ENCODE data around the gene PAMR1. TPM values are rescaled to one million over a fixed set of nuclear protein-coding genes. Genes with fewer than 3 reads are reported as not detected.
A peak's percentile ranks its signal among the peaks of the same experiment; 100 is the strongest.

Gene PAMR1
- polyA plus RNA-seq, 2 of the 4 experiments (the other 2 are of a cell fraction) = not detected

DNA sequence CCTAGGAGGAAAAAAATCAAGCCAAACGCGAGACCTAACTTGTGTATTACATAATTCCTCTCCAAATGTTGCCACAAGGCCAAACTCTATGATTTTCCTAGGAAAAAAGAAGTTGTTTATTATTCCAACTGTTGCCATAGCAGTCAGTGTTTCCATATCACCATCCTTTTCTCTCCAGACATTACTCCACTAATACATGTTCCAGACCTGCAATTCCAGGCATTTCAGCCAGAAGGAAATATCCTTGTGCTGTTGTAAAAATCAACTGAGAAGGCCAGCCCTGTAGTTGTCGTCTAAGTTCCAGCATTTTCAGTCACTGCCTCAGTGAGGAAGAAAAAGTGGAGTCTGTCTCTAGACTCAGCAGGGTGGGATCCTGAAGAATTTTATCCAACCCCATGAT, 33.1 kb upstream of the PAMR1 start:
- ChIA-PET CTCF (interaction anchor here (0.7 kb wide), 1 partner anchor 28 kb away, joined by 3 read pairs; no protein-coding TSS in a partner anchor), POLR2A (no interaction called here)
- Histone ChIP-seq H3K27ac (no peak overlapping the region), H3K4me2 (no peak overlapping the region), H3K4me1 (no peaks in the 10 kb centered on the region), H3K9me3 (no peaks in the 10 kb centered on the region), H3K4me3 (no peak overlapping the region)
- FAIRE-seq (no peak), DNase-seq (ENCODE audit: low read depth in 1 of 2, low spot score in 1 of 2) (no peak), ATAC-seq (no peak)
- 70% methylated on average over 3 of the region's 3 CpGs for WGBS (ENCODE audit: missing lambda C conversion rate)
- TF ChIP-seq JUN (IDR thresholded peaks at IDR 0.05) (no peak), HOXB13 (CRISPR knock-in tag; IDR thresholded peaks at IDR 0.05; ENCODE audit: low read depth) (no peak), JUNB (IDR thresholded peaks at IDR 0.05) (no peak), HOXB5 (CRISPR knock-in tag; IDR thresholded peaks at IDR 0.05) (no peak), BHLHE40 (IDR thresholded peaks at IDR 0.05; ENCODE audit: low read depth, low read length) (no peak), NFE2L2 (conservative IDR thresholded peaks at IDR 0.05; ENCODE audit: low read length) (no peak), CBX8 (IDR thresholded peaks at IDR 0.05) (no peak)
- TF ChIP-seq, protein P1, sequence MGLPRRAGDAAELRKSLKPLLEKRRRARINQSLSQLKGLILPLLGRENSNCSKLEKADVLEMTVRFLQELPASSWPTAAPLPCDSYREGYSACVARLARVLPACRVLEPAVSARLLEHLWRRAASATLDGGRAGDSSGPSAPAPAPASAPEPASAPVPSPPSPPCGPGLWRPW (IDR thresholded peaks at IDR 0.05) = no peak
- TF ChIP-seq, protein P2, sequence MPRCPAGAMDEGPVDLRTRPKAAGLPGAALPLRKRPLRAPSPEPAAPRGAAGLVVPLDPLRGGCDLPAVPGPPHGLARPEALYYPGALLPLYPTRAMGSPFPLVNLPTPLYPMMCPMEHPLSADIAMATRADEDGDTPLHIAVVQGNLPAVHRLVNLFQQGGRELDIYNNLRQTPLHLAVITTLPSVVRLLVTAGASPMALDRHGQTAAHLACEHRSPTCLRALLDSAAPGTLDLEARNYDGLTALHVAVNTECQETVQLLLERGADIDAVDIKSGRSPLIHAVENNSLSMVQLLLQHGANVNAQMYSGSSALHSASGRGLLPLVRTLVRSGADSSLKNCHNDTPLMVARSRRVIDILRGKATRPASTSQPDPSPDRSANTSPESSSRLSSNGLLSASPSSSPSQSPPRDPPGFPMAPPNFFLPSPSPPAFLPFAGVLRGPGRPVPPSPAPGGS (IDR thresholded peaks at IDR 0.05) = no peak
- TF ChIP-seq, protein P3, sequence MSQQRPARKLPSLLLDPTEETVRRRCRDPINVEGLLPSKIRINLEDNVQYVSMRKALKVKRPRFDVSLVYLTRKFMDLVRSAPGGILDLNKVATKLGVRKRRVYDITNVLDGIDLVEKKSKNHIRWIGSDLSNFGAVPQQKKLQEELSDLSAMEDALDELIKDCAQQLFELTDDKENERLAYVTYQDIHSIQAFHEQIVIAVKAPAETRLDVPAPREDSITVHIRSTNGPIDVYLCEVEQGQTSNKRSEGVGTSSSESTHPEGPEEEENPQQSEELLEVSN (IDR thresholded peaks at IDR 0.05; ENCODE audit: borderline replicate concordance, low read depth) = no peak

DNA sequence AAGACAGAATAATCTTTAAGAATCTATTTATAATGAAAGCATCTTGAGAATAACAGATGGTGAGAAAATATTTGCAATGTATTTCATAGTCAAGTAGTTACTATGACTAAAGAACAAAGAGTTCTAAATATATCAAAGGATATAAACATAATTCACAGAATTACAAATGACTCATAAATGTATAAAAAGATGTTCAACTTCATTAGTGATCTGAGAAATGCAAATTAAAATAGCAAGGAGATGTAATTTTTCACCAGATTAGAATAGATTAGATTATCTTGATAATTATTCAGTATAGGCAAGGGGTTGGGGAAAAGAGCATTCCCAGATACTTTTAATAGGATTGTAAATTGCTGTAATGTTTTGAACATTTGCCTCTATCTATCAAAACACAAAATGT, 30.1 kb upstream of the PAMR1 start:
- ChIA-PET CTCF (interaction anchor here (1.0 to 1.5 kb wide), 3 partner anchors 9 to 35 kb away, joined by 3 to 5 read pairs (median 3); no protein-coding TSS in a partner anchor), POLR2A (no interaction called here)
- ATAC-seq = no peak
- FAIRE-seq = no peak
- Histone ChIP-seq H3K9me3 (no peaks in the 10 kb centered on the region), H3K4me2 (no peak overlapping the region), H3K4me3 (no peak overlapping the region), H3K4me1 (no peaks in the 10 kb centered on the region), H3K27ac (no peak overlapping the region)
- DNase-seq (ENCODE audit: low read depth in 1 of 2, low spot score in 1 of 2) = no peak
- no peak for TF ChIP-seq RFX5 (IDR thresholded peaks at IDR 0.05)
- no peak for TF ChIP-seq FOXS1 (CRISPR knock-in tag; IDR thresholded peaks at IDR 0.05)
- TF ChIP-seq HOXA7 (CRISPR knock-in tag; IDR thresholded peaks at IDR 0.05) = no peak
- TF ChIP-seq ZSCAN20 (CRISPR knock-in tag; IDR thresholded peaks at IDR 0.05) = no peak
- no peak for TF ChIP-seq SREBF2 (IDR thresholded peaks at IDR 0.05)
- TF ChIP-seq NR3C1 (IDR thresholded peaks at IDR 0.05) = no peak
- TF ChIP-seq, protein P4, sequence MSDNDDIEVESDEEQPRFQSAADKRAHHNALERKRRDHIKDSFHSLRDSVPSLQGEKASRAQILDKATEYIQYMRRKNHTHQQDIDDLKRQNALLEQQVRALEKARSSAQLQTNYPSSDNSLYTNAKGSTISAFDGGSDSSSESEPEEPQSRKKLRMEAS (IDR thresholded peaks at IDR 0.05) = no peak
- TF ChIP-seq FOSB (CRISPR knock-in tag; IDR thresholded peaks at IDR 0.05) = no peak
- no peak for TF ChIP-seq CHD4 (IDR thresholded peaks at IDR 0.05; ENCODE audit: borderline replicate concordance)
- TF ChIP-seq BHLHE40 (IDR thresholded peaks at IDR 0.05; ENCODE audit: low read depth, low read length) = no peak
- TF ChIP-seq, protein P5, sequence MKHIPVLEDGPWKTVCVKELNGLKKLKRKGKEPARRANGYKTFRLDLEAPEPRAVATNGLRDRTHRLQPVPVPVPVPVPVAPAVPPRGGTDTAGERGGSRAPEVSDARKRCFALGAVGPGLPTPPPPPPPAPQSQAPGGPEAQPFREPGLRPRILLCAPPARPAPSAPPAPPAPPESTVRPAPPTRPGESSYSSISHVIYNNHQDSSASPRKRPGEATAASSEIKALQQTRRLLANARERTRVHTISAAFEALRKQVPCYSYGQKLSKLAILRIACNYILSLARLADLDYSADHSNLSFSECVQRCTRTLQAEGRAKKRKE (CRISPR knock-in tag; IDR thresholded peaks at IDR 0.05; ENCODE audit: low read depth) = no peak
- no peak for TF ChIP-seq HOXB5 (CRISPR knock-in tag; IDR thresholded peaks at IDR 0.05)

DNA sequence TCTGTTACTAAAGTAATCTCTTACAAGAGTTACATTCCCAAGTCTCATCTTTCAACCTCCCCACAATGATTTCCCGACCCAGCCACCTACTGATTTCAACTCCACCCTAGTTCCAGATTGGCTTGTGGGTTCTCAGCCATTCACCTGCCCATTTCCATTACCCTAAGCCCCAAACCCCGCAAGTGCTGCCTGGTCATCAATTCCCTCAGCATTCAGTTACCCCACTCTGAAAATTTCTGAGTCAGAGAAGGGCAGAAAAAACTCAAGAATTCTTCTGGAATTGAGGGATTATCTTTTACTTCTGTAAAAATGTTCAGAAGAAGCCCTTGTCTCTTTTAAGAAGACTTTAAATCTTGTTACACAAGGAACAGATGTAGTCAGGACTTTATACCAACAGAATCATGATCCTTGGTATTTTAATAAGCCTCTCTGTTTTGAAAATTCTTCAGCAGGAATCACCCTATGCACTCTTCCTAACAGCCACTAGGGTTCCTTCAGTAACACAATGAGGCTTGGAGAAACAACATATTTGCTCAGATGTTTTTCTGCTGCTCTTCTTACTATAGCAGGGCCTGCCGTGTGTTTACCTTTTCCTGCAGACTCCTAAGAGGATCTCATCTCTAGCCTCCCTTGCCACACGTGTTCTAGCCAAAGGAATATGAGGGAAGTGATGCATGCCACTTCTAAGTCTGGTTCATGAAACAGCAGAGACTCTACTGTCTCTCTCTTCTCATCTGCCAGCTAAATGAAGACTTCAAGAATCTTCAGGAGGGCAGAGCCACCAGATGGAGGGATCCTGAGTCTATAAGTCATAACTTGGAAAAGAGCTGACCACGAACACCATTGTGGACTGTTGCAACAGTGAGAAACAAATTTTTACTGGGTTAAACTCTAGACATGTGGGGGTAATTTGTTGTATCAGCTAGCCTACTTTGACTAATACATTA, 29.3 kb upstream of the PAMR1 start:
- Histone ChIP-seq H3K9me3 (no peaks in the 10 kb centered on the region), H3K27ac (no peak overlapping the region), H3K4me2 (no peak overlapping the region), H3K4me1 (0 out of 3 replicates have a peak, but pooled peaks cover 2% of the 10 kb centered on the region), H3K4me3 (no peak overlapping the region)
- WGBS (ENCODE audit: missing lambda C conversion rate) = 27% methylated on average over 5 of the region's 5 CpGs
- ChIA-PET CTCF (interaction anchor here (1.0 to 1.5 kb wide), 3 partner anchors 10 to 36 kb away, joined by 3 to 5 read pairs (median 3); no protein-coding TSS in a partner anchor), POLR2A (no interaction called here)
- FAIRE-seq = no peak
- no peak for TF ChIP-seq ZNF302 (CRISPR knock-in tag; IDR thresholded peaks at IDR 0.05)
- TF ChIP-seq, protein P6, sequence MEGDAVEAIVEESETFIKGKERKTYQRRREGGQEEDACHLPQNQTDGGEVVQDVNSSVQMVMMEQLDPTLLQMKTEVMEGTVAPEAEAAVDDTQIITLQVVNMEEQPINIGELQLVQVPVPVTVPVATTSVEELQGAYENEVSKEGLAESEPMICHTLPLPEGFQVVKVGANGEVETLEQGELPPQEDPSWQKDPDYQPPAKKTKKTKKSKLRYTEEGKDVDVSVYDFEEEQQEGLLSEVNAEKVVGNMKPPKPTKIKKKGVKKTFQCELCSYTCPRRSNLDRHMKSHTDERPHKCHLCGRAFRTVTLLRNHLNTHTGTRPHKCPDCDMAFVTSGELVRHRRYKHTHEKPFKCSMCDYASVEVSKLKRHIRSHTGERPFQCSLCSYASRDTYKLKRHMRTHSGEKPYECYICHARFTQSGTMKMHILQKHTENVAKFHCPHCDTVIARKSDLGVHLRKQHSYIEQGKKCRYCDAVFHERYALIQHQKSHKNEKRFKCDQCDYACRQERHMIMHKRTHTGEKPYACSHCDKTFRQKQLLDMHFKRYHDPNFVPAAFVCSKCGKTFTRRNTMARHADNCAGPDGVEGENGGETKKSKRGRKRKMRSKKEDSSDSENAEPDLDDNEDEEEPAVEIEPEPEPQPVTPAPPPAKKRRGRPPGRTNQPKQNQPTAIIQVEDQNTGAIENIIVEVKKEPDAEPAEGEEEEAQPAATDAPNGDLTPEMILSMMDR (IDR thresholded peaks at IDR 0.05) = 0 out of 3 replicates have a peak, but pooled peaks have one; percentile 10
- DNase-seq (ENCODE audit: low read depth in 1 of 2, low spot score in 1 of 2) = peak; percentile 8 to 13
- ATAC-seq = peak; percentile 54 to 67; a peak in 3 of 6 replicates

Data from A549 (cell line).